GM12872 (cell line): ENCODE data around the gene ASIC4.

Source experiments
- CTCF ChIP-seq: IDR thresholded peaks from 3 replicates; pipeline ENCODE4 v1.5.1; 2011; ENCODE audit warnings: low read depth, mild to moderate bottlenecking, low read length, moderate library complexity; ENCODE audit not compliant: insufficient read depth

Gene ASIC4

DNA sequence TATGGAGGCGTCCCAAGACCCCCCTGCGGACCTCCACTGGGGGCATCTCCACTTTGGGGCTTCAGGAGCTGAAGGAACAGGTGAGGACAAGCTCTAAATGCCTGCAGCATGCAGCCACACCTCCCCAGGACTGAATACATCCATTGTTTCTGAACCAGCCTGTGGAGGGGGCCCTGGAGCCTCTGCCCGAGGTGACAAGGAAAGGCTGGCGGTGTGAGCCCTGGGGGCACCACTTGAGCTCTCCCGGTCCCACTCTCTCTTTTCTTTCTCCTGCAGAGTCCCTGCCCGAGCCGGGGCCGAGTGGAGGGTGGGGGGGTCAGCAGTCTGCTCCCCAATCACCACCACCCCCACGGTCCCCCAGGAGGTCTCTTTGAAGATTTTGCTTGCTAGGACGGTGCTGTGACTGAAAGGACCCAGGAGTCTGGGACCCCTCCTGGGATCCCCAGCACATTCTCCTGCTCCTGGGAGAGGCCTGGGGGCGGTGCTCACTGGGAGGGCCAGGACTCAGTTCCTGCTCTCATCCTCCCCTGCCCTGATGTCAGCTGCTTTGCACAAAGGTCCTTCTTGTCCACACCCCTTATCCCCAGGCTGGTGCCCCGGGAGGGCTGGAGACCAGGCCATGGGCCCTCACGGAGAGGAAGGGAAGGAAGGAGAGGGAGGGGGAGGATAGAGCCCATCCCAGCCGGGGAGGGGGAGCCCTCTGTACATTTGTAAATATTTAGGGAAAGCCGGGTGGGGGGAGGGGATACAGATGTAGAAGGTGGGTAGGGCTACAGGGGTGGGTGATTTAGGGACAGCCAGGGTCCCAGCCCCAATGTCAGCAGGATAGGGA, 23.6 kb downstream of the ASIC4 start:
- TF ChIP-seq CTCF = no peak

DNA sequence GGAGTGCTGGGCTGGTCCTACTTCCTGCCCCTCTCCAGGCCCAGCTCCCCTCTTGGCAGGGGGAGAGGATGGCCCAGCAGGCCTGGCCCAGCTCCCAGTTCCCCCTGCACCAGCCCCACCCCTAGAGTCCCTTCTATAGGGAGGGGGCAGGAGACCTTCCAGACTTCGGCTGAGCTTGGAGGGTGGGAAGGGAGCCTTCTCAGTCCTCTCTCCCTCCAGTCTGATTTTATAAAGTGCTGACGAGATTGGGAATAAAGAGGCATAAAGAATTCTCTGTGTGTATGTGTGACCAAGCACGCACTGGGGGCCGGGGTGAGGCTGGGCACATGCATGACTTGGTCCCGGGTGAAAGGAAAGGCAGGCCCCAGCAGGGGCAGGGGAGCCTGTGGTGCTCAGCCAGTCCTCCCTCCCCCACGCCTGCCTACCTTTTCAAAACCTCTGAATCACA, 24.2 kb downstream of the ASIC4 start:
- TF ChIP-seq CTCF = no peak

GRCh38 chr2:219538956-219539788, 24.9 kb downstream of the ASIC4 start:
- TF ChIP-seq CTCF = no peak

DNA sequence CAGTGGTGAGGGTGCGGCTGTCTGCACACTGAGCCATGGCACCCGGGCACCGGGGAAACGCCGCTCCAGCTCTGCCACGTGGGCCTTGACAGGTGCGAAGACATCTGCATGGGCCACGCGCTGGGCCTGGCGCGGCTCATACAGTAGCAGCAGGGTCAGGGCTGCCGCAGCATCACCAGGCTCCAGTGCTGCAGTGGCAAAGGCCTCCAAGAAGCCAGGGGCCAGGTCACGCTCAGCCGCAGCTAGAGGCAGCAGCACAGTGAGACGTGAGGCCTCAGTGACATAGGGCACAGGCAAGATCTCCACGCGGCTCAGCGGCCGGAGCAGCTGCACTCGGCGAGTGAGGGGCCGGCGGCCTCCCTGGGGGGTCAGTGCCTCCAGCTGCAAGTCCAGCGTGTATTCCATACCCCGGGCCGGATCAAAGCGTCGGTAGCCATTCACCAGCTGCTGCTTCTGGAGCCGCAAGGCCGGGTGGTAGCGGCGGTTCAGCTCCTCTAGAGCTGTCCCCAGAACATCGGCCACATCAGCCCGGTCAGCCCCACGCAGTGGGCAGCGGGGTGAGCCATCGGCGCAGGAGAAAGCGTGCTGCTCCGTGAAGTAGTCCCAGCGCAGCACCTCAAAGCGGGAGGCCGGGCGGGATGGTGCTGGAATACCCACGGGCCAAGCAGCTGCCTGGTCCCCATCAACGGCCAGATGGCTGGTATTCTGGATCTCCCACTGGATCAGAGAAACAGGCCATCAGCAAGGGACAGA, 25.8 kb downstream of the ASIC4 start:
- TF ChIP-seq CTCF = no peak

GRCh38 chr2:219540784-219541504, 26.7 kb downstream of the ASIC4 start:
- no peak for TF ChIP-seq CTCF

- TF ChIP-seq CTCF = peak; percentile 93
These were observed 27.4 kb downstream of the ASIC4 start for GRCh38 chr2:219541611-219542180.
